CD4-positive, alpha-beta T cell treated with Interferon alpha-2 for 1 hour (primary cell): ENCODE data around the gene PITPNC1.
"Not testable (repeated sequence)": the region's sequence is repeated elsewhere in the genome, so short reads cannot be mapped to it uniquely, and the experiment has no call there.

Source experiments
- DNase-seq, 2 donors: peaks; one replicate each; pipeline ENCODE4 v3.0.0-alpha.2; 2020 to 2022

PITPNC1 gene

GRCh38 chr17:67376737-67377487 is at the start of gene PITPNC1:
TSS of gene PITPNC1 (plus strand) at chr17:67377281.
- peak; percentile 85 to 91 for DNase-seq

GRCh38 chr17:67328026-67328425 is 49.1 kb upstream of the PITPNC1 start:
- no peak for DNase-seq

GRCh38 chr17:67331381-67332161 is 45.5 kb upstream of the PITPNC1 start:
- DNase-seq = not testable (repeated sequence)

- not testable (repeated sequence) for DNase-seq
Observed at GRCh38 chr17:67332162-67332508, 44.9 kb upstream of the PITPNC1 start.

- DNase-seq = no peak
Observed at GRCh38 chr17:67335245-67335835, 41.7 kb upstream of the PITPNC1 start.

GRCh38 chr17:67336859-67337258 is 40.2 kb upstream of the PITPNC1 start:
- no peak for DNase-seq

GRCh38 chr17:67338353-67338752 is 38.7 kb upstream of the PITPNC1 start:
- not testable (repeated sequence) for DNase-seq

- no peak for DNase-seq
Observed at GRCh38 chr17:67343237-67343636, 33.8 kb upstream of the PITPNC1 start.

- DNase-seq = no peak
Observed at GRCh38 chr17:67347826-67348225, 29.3 kb upstream of the PITPNC1 start.

- DNase-seq = no peak
Observed at GRCh38 chr17:67349420-67349819, 27.7 kb upstream of the PITPNC1 start.

GRCh38 chr17:67353161-67353560 is 23.9 kb upstream of the PITPNC1 start:
- no peak for DNase-seq

- DNase-seq = peak in 1 of 2 donors; percentile 11
Observed at GRCh38 chr17:67353929-67354574, 23.0 kb upstream of the PITPNC1 start.

- peak in 1 of 2 donors; percentile 30 for DNase-seq
Observed at GRCh38 chr17:67358612-67359011, 18.5 kb upstream of the PITPNC1 start.

GRCh38 chr17:67359960-67360791 is 16.9 kb upstream of the PITPNC1 start:
- DNase-seq = peak; percentile 57 to 78

GRCh38 chr17:67360880-67361279 is 16.2 kb upstream of the PITPNC1 start:
- DNase-seq = no peak

- no peak for DNase-seq
Observed at GRCh38 chr17:67362173-67362572, 14.9 kb upstream of the PITPNC1 start.

GRCh38 chr17:67364847-67365737 is 12.0 kb upstream of the PITPNC1 start:
- DNase-seq = peak in 1 of 2 donors; percentile 40

GRCh38 chr17:67365738-67366192 is 11.3 kb upstream of the PITPNC1 start:
- peak; percentile 39 to 68 for DNase-seq

- peak; percentile 91 to 95 for DNase-seq
Observed at GRCh38 chr17:67366193-67367157, 10.6 kb upstream of the PITPNC1 start, which contains the start of gene PSMD12. TSS of gene PSMD12 (minus strand) at chr17:67366577. CDS start at chr17:67366519, 58 bp downstream.

GRCh38 chr17:67369676-67370075 is 7.4 kb upstream of the PITPNC1 start:
- no peak for DNase-seq
